ENCODE data around the gene MAVS.
"Not testable (repeated sequence)": the region's sequence is repeated elsewhere in the genome, so short reads cannot be mapped to it uniquely, and the experiment has no call there.

Gene MAVS

GRCh38 chr20:3847429-3847940 is 851 bp downstream of the MAVS start:
- peak in 1 of 51 donors; percentile 56 for DNase-seq

- no peak for DNase-seq
Measured at GRCh38 chr20:3848565-3848964, 1.9 kb downstream of the MAVS start.

GRCh38 chr20:3854462-3854871 is 7.8 kb downstream of the MAVS start:
- no peak for DNase-seq

- no peak for DNase-seq
Measured at GRCh38 chr20:3857405-3857804, 10.8 kb downstream of the MAVS start.

GRCh38 chr20:3858689-3859088 is 12.1 kb downstream of the MAVS start:
- DNase-seq, result no peak

- no peak for DNase-seq
Measured at GRCh38 chr20:3861191-3861590, 14.6 kb downstream of the MAVS start.

GRCh38 chr20:3862333-3862732 is 15.7 kb downstream of the MAVS start:
- no peak for DNase-seq

GRCh38 chr20:3863317-3863716 is 16.7 kb downstream of the MAVS start:
- DNase-seq, result no peak

GRCh38 chr20:3864518-3864917 is 17.9 kb downstream of the MAVS start:
- DNase-seq, result peak in 1 of 51 donors; percentile 5

- no peak for DNase-seq
Measured at GRCh38 chr20:3865152-3865886, 18.7 kb downstream of the MAVS start.

- no peak for DNase-seq
Measured at GRCh38 chr20:3865887-3866407, 19.3 kb downstream of the MAVS start.

- no peak for DNase-seq
Measured at GRCh38 chr20:3866464-3866863, 19.8 kb downstream of the MAVS start.

GRCh38 chr20:3867802-3868201 is 21.2 kb downstream of the MAVS start:
- DNase-seq, result no peak

- DNase-seq, result no peak
Measured at GRCh38 chr20:3869839-3870634, 23.4 kb downstream of the MAVS start.

- DNase-seq, result no peak
Measured at GRCh38 chr20:3871550-3872265, 25.1 kb downstream of the MAVS start.

- no peak for DNase-seq
Measured at GRCh38 chr20:3873507-3873906, 26.9 kb downstream of the MAVS start.

GRCh38 chr20:3874194-3874844 is 27.7 kb downstream of the MAVS start:
- no peak for DNase-seq

GRCh38 chr20:3875378-3875974 is 28.8 kb downstream of the MAVS start:
- no peak for DNase-seq

GRCh38 chr20:3876000-3876399 is 29.4 kb downstream of the MAVS start:
- no peak for DNase-seq

GRCh38 chr20:3876676-3877075 is 30.0 kb downstream of the MAVS start:
- DNase-seq, result no peak

- DNase-seq, result not testable (repeated sequence)
Measured at GRCh38 chr20:3878921-3879274, 32.3 kb downstream of the MAVS start.
